ENCODE measurements around the gene ATF7IP2. TPM values are rescaled to one million over a fixed set of nuclear protein-coding genes. Genes with fewer than 3 reads are reported as not detected.

The ATF7IP2 gene
- total RNA-seq, 6 donors from 2014 or later: 4.2 to 13.6 (median 10.2) TPM

- Histone ChIP-seq H3K9me3 (no peaks in the 10 kb centered on the region), H3K27ac (no peak overlapping the region), H3K4me3 (no peak overlapping the region), H3K36me3 (no peaks in the 10 kb centered on the region), H3K27me3 (no peaks in the 10 kb centered on the region), H3K4me1 (peaks cover 0 to 10% (median 6%) of the 10 kb centered on the region in 4 donors)
- TF ChIP-seq CTCF (IDR thresholded peaks at IDR 0.05) (no peak), POLR2AphosphoS5 (IDR thresholded peaks at IDR 0.05) (no peak), EP300 (IDR thresholded peaks at IDR 0.05) (no peak), POLR2A (IDR thresholded peaks at IDR 0.05) (no peak)
- ATAC-seq (ENCODE audit: low FRiP score in 2 of 2) (no peak), DNase-seq (no peak)
Measured at GRCh38 chr16:10390330-10390729, 4.5 kb downstream of the ATF7IP2 start.

DNA sequence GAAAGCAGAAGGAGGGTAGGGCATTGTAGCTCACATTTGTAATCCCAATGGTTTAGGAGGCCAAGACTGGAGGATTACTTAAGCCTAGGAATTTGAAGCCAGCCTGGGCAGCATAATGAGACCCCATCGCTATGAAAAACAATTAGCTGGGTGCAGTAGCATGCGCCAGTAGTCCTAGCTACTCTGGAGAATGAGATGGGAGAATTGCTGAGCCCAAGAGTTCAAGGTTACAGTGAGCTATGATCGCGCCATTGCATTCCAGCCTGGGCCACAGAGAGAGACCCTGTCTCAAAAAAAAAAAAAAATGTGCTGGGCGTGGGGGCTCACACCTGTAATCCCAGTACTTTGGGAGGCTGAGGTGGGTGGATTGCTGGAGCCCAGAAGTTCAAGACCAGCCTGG is 5.0 kb downstream of the ATF7IP2 start:
- DNase-seq (no peak), ATAC-seq (ENCODE audit: low FRiP score in 2 of 2) (no peak)
- H3K4me3 ChIP-seq: no peak overlapping the region
- 98 to 100% methylated on average over 5 of the region's 5 CpGs for WGBS, 2 donors
- peaks cover 0 to 10% (median 6%) of the 10 kb centered on the region in 4 donors for H3K4me1 ChIP-seq
- H3K36me3 ChIP-seq: no peaks in the 10 kb centered on the region
- no peak for TF ChIP-seq EP300 (IDR thresholded peaks at IDR 0.05)
- no peak for TF ChIP-seq POLR2AphosphoS5 (IDR thresholded peaks at IDR 0.05)
- TF ChIP-seq POLR2A (IDR thresholded peaks at IDR 0.05): no peak
- no peak for TF ChIP-seq CTCF (IDR thresholded peaks at IDR 0.05)
- no peaks in the 10 kb centered on the region for H3K27me3 ChIP-seq
- H3K27ac ChIP-seq: no peak overlapping the region
- no peaks in the 10 kb centered on the region for H3K9me3 ChIP-seq

DNA sequence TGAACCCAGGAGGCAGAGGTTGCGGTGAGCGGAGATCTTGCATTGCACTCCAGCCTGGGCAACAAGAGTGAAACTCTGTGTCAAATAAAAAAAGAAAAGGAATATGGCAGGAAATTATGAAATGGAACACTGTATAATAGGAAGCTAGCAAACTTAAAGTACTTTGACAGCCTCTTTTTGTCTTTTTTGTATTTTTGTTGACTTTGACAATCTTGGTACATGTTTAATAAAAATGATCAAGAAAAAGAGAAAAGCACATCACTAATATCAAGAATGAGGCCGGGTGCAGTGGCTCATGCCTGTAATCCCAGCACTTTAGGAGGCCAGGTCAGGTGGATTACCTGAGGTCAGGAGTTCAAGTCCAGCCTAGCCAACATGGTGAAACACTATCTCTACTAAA is 5.5 kb downstream of the ATF7IP2 start:
- DNase-seq: no peak
- Histone ChIP-seq H3K27me3 (no peaks in the 10 kb centered on the region), H3K4me1 (peaks cover 0 to 10% (median 6%) of the 10 kb centered on the region in 4 donors), H3K36me3 (no peaks in the 10 kb centered on the region), H3K27ac (no peak overlapping the region), H3K4me3 (no peak overlapping the region), H3K9me3 (no peaks in the 10 kb centered on the region)
- TF ChIP-seq POLR2A (IDR thresholded peaks at IDR 0.05) (no peak), CTCF (IDR thresholded peaks at IDR 0.05) (no peak), EP300 (IDR thresholded peaks at IDR 0.05) (no peak), POLR2AphosphoS5 (IDR thresholded peaks at IDR 0.05) (no peak)
- WGBS, 2 donors: 94 to 97% methylated on average over 3 of the region's 3 CpGs
- ATAC-seq (ENCODE audit: low FRiP score in 2 of 2): no peak

DNA sequence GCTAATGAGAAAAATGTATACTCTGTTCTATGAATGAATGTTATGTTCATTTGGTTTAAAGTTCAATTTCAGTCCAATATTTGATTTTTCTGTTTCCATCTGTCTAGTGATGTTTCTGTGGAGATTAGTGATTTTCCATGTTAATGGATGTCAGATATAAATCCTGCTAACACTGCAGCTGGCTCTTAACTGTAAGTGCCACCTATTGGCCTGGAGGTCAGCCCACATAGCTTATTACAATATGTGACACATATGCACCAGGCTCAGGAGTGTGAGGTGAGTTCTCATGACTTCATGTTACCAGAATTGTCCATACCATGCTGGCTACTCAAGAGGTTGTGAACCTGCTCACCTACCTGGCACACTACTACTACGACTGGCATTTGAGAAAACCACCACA is 17.1 kb downstream of the ATF7IP2 start:
- H3K4me3 ChIP-seq: no peak overlapping the region
- H3K27me3 ChIP-seq: no peaks in the 10 kb centered on the region
- H3K4me1 ChIP-seq: no peaks in the 10 kb centered on the region
- DNase-seq (no peak), ATAC-seq (ENCODE audit: low FRiP score in 2 of 2) (no peak)
- peaks cover 0 to 15% (median 12%) of the 10 kb centered on the region in 4 donors for H3K9me3 ChIP-seq
- H3K27ac ChIP-seq: no peak overlapping the region
- 92 to 96% methylated on average over 1 of the region's 1 CpG for WGBS, 2 donors
- TF ChIP-seq POLR2AphosphoS5 (IDR thresholded peaks at IDR 0.05): no peak
- TF ChIP-seq EP300 (IDR thresholded peaks at IDR 0.05): no peak
- no peak for TF ChIP-seq CTCF (IDR thresholded peaks at IDR 0.05)
- H3K36me3 ChIP-seq: no peaks in the 10 kb centered on the region

DNA sequence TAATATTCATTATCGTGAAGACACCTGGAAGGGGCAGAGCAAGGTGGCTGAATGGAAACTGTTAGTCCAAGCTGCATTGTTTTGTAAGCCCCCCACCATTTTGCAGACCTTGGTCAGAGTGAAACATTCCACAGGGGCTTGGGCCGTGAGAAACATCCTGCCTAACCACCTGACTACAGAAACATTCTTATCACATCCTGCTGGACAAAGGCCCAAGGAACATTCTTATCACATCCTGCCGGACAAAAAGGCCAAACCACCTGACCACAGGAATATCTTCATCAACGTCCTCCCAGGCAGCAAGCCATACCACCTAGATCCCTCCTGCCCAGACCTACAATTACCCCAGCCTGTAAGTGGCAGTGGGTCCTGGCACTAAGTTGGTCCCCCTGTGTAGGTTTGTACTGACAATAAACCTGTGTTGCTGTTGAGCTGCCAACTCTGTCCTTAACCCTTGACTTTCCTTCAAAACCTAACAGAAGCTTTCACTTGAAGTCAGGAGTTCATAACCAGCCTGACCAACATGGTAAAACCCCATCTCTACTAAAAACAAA is 19.6 kb downstream of the ATF7IP2 start:
- H3K9me3 ChIP-seq: peaks cover 8 to 39% (median 36%) of the 10 kb centered on the region in 4 donors
- no peaks in the 10 kb centered on the region for H3K4me1 ChIP-seq
- no peaks in the 10 kb centered on the region for H3K36me3 ChIP-seq
- H3K27ac ChIP-seq: no peak overlapping the region
- WGBS, 2 donors: 70 to 81% methylated on average over 4 of the region's 4 CpGs
- ATAC-seq (ENCODE audit: low FRiP score in 2 of 2) (no peak), DNase-seq (no peak)
- H3K4me3 ChIP-seq: no peak overlapping the region
- no peaks in the 10 kb centered on the region for H3K27me3 ChIP-seq
- TF ChIP-seq POLR2A (IDR thresholded peaks at IDR 0.05): no peak
- no peak for TF ChIP-seq EP300 (IDR thresholded peaks at IDR 0.05)
- TF ChIP-seq CTCF (IDR thresholded peaks at IDR 0.05): no peak
- no peak for TF ChIP-seq POLR2AphosphoS5 (IDR thresholded peaks at IDR 0.05)
